GM18867 (cell line): ENCODE results near the gene R3HDM1.
"Not testable (repeated sequence)": the region's sequence is repeated elsewhere in the genome, so short reads cannot be mapped to it uniquely, and the experiment has no call there.

Experiments
- ATAC-seq: cut with Tn5 transposase; IDR thresholded peaks from one replicate; pipeline ENCODE4 v1.9.1; 2021; ENCODE audit warnings: mild to moderate bottlenecking, moderate library complexity; ENCODE audit not compliant: unreplicated experiment

The R3HDM1 gene

DNA sequence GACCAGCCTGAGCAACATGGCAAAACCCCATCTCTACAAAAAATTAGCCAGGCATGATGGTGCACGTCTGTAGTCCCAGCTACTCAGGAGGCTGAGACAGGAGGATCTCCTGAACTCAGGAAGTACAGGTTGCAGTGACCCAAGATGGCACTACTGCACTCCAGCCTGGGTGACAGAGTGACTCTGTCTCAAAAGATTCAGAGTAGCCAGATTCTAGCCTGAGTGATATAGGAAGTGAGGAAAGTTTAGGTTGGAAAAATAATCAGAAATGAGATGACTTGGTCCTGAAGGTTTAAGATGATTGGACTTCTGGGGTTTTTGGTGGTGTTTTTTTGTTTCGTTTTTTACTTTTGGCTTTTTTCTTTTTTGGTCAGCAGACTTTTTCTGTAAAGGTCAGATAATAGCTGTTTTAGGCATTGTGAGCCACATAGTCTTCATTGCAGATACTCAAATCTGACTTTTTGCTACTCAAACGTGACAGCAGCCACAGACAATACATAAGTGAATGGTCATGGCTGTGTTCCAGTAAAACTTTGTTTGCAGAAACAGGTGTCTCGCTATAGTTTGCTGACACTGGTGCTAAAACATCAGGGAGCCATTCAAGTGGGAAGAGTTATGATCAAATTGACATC lies 106.3 kb downstream of the R3HDM1 start:
- peak; percentile 70 for ATAC-seq

DNA sequence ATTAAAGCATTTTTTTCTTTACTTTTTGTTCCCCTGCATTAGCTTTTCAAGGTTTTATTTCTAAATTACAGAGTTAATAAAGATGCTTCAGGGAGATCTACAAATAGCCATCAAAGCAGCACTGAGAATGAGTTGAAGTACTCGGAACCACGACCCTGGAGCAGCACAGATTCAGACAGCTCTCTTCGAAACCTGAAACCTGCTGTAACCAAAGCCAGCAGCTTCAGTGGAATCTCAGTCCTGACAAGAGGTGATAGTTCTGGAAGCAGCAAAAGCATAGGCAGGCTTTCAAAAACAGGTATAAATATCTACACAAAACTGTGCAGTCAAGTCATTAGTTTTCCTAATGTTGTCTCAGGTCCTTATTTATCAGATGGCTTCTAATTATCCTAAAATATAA lies 107.5 kb downstream of the R3HDM1 start:
- no peak for ATAC-seq

GRCh38 chr2:135641156-135642068 lies 110.1 kb downstream of the R3HDM1 start:
- no peak for ATAC-seq

- ATAC-seq, result no peak
These were observed 116.7 kb downstream of the R3HDM1 start for GRCh38 chr2:135647836-135648579.

DNA sequence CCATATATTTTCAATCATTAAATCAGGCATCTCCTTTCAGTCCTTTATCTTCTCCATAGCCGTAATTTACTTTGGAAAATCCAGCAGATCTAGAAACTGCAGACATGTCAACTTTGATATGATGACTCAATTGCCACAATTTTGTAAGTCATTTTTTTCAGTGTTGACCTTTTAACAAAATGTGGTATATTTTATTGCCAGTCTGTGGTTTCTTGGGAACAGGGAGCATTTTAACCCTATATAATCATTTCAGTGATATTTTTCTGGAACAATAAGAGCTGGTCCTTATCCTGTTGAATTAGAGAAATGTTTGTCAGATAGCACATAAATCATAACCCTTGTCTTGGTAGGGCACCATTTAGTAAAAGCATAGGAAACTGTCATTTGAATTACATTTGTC lies 119.4 kb downstream of the R3HDM1 start:
- no peak for ATAC-seq

DNA sequence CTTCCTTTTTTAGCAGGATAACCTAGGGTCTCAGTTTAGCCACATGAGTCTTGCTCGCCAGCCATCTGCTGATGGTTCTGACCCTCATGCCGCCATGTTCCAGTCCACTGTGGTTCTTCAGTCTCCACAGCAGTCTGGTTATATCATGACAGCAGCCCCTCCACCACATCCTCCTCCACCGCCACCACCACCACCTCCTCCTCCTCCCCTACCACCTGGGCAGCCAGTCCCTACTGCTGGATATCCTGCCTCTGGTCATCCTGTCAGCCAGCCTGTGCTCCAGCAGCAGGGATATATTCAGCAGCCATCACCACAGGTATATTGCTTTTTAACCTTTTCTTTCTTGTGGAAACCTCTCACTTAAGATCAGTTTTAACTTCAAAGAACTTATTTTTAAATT lies 120.4 kb downstream of the R3HDM1 start:
- ATAC-seq, result no peak

- ATAC-seq, result not testable (repeated sequence)
These were observed 123.0 kb downstream of the R3HDM1 start for GRCh38 chr2:135654239-135654638.

- ATAC-seq, result no peak
These were observed 126.7 kb downstream of the R3HDM1 start for GRCh38 chr2:135657806-135658582.

GRCh38 chr2:135662088-135662487 lies 130.8 kb downstream of the R3HDM1 start:
- no peak for ATAC-seq

DNA sequence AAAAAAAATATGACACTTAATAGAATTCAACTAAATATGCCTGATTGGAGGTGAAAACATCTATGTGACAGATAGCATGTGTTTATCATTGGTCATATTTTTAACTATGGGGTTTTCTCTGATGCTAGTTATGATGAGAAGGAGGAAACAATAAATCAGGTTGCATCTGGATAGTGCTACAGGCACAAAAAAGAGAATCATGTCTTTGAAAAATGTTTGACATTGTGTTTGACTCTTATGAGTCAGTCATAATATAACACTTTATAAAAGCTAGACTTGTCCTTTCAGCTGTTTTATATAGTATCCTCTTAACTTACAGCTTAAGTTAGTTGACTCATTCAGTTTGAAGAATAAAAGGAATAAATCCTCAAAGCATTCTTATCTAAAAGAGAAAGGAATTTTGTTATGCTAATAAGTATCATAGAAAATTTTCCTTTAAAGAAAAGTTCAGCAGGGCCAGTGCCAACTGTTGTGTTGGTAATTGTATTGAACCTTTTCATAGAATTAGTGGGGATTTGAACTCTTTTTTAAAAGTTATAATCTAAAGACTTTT lies 131.9 kb downstream of the R3HDM1 start:
- no peak for ATAC-seq

DNA sequence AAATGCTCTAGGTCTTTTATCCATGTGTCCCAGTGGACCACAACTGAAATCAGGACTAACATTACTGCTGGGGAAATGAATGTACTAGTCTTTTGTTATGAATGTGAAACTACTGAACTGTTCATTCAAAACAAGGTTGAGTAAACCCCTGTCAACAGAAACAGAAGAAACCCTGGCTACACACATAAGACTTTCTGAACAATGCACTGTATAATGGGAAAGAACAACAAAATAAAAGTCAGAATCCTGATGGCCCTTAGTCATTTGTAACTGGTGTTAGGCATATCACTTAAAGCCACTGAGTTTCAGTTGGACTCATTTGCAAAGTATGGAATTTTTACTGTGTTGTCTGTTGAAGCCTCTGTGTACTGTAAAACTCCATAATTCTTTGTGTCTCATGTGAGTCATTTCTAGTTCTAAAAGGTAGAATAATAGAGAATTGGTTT lies 133.4 kb downstream of the R3HDM1 start:
- peak; percentile 83 for ATAC-seq

GRCh38 chr2:135667045-135667444 lies 135.8 kb downstream of the R3HDM1 start:
- ATAC-seq, result no peak

- ATAC-seq, result no peak
These were observed 143.2 kb downstream of the R3HDM1 start for GRCh38 chr2:135674453-135674852.

DNA sequence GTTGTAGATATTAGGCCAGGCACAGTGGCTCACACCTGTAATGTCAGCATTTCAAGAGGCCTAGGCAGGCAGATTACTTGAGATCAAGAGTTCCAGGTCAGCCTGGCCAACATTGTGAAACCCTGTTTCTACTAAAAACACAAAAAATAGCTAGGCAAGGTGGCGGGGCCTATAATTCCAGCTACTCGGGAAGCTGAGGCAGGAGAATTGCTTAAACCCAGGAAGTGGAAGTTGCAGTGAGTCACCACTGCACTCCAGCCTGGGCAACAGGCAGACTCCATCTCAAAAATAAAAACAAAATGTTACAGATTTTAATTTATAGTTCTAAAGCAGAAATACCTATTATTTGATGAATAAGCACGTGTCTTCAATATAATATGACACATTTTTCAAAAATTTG lies 144.7 kb downstream of the R3HDM1 start:
- ATAC-seq, result no peak

- no peak for ATAC-seq
These were observed 147.8 kb downstream of the R3HDM1 start for GRCh38 chr2:135679125-135679524.

- ATAC-seq, result no peak
These were observed 154.1 kb downstream of the R3HDM1 start for GRCh38 chr2:135685361-135685760.

DNA sequence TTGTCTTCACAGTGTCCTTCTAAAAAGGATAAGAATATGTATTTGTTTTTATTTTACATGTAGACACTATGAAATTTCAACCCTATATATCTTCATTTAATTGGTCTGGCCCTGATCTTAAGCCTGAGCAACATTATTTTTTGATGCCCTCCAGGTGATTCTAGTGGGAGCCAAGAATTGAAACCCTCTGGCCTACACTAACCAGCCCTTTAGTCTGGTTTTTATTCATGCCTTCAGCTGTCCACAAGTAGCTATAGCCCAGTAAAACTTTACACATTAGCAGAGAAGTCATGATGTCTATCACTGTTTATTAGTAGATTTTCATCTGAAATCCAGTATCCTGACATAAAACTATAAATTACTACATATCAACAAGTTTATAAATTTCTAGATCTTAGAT lies 157.7 kb downstream of the R3HDM1 start:
- ATAC-seq, result peak; percentile 40

DNA sequence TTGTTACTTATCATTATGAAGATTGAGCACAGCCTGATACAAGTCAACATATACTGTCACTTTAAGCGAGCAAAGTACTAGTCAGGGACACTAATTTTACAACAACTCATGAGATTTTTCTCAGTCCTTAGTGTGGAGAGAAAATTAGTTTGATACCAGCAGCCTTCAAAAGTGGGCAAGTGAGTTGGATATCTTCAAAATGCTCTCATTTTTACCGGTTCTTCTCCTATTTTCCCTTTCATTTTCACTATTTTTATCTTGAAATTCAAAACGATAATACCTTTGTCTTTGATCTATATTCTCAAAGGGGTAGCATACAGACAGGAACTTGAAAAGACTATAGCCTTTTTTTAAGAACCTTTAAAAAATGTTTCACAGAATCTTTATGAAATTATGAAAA lies 158.4 kb downstream of the R3HDM1 start:
- ATAC-seq, result no peak

GRCh38 chr2:135694711-135695110 lies 163.4 kb downstream of the R3HDM1 start:
- no peak for ATAC-seq

DNA sequence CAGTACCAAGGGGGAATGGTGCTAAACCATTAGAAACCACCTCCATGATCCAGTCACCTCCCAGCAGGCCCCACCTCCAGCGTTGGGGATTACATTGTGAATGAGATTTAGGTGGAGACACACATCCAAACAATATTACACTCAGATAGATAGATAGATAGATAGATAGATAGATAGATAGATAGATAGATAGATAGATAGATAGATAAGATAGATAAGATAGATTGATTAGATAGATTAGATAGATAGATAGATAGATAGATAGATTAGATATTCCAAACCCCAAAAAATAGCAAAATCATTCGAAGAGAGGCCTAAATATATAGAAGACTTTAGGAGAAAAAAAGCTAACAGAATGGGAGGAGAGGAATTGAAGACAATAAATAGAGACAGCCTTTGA lies 167.6 kb downstream of the R3HDM1 start:
- no peak for ATAC-seq
